MM.1S (cell line): ENCODE results near the gene FAM50A.

Source experiments
- EZH2 ChIP-seq: fragments of 300-600 bp; sonication (generic); optimal IDR thresholded peaks from 2 replicates; pipeline ENCODE3; 2017; ENCODE audit warnings: low read depth, mild to moderate bottlenecking, antibody characterized with exemption, low read length, mixed read lengths
- EZH2phosphoT487 ChIP-seq: fragments of 300-600 bp; sonication (generic); IDR thresholded peaks from 2 replicates; pipeline ENCODE4 v1.6.1; 2018; ENCODE audit warnings: antibody characterized with exemption, low read length
- TF ChIP-seq, protein P1 (sequence below): fragments of 300-600 bp; sonication (generic); IDR thresholded peaks from 2 replicates; pipeline ENCODE4 v1.5.1; 2016; ENCODE audit warnings: antibody characterized with exemption, low read length, mixed read lengths

DNA sequence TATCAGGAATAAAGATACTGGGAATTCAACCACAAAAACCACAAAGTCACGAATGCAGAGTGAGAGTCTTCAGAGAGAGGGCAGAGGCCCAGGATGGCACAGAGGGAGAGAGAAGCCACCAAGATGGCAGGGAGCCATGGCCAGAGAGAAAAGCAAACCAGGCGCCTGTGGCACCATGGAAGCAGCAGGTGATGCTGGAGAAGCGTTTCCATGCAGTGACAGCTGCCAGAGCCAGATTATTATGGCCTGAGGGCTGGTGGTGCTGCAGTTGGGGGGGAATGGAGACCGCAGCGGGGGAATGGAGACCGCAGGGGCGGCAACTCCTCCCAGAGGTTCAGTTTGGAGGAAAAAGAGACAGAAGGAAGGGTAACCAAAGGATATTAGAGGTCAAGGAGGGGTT is 26.8 kb upstream of the FAM50A start:
- TF ChIP-seq, protein P1, sequence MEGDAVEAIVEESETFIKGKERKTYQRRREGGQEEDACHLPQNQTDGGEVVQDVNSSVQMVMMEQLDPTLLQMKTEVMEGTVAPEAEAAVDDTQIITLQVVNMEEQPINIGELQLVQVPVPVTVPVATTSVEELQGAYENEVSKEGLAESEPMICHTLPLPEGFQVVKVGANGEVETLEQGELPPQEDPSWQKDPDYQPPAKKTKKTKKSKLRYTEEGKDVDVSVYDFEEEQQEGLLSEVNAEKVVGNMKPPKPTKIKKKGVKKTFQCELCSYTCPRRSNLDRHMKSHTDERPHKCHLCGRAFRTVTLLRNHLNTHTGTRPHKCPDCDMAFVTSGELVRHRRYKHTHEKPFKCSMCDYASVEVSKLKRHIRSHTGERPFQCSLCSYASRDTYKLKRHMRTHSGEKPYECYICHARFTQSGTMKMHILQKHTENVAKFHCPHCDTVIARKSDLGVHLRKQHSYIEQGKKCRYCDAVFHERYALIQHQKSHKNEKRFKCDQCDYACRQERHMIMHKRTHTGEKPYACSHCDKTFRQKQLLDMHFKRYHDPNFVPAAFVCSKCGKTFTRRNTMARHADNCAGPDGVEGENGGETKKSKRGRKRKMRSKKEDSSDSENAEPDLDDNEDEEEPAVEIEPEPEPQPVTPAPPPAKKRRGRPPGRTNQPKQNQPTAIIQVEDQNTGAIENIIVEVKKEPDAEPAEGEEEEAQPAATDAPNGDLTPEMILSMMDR = no peak
- TF ChIP-seq EZH2 = no peak
- TF ChIP-seq EZH2phosphoT487 = no peak
